HEK293 (cell line): ENCODE data around the gene CACNA2D3.

Experiments
- CTCF ChIA-PET: fragments of 350-600 bp; formaldehyde crosslinking; extraction: SDS; loops from one replicate; lab custom pipeline; 2021; ENCODE audit warnings: antibody characterized with exemption; lab: Yijun Ruan, JAX
- POLR2A ChIA-PET: fragments of 300-600 bp; formaldehyde crosslinking; extraction: SDS; loops from one replicate; lab custom pipeline; 2020; ENCODE audit warnings: antibody characterized with exemption, inconsistent platforms; lab: Yijun Ruan, JAX
- H3K27ac ChIP-seq: fragments of 200-500 bp; sonication (Bioruptor generic); 2 replicates; pipeline ENCODE4 v1.5.1; 2014; ENCODE audit warnings: low read depth, low read length, control low read depth, inconsistent platforms; ENCODE audit errors: extremely low read depth
- H3K36me3 ChIP-seq, 2 experiments: fragments of 200-500 bp in 1 of 2; sonication (Bioruptor generic) in 1 of 2; 1 replicate in 1 of 2; 2 replicates in 1 of 2; pipeline ENCODE4 v1.5.1; 2014 to 2017; ENCODE audit warnings: inconsistent platforms in 2 of 2, low read length in 2 of 2; ENCODE audit not compliant: control insufficient read depth in 2 of 2, insufficient read depth in 1 of 2
- H3K4me1 ChIP-seq: fragments of 200-500 bp; sonication (Bioruptor generic); 2 replicates; pipeline ENCODE4 v1.5.1; 2014; ENCODE audit warnings: mild to moderate bottlenecking, low read length, inconsistent platforms; ENCODE audit not compliant: control insufficient read depth, insufficient read depth
- H3K4me3 ChIP-seq: 2 replicates; pipeline ENCODE4 v1.5.1; 2011; ENCODE audit warnings: low read depth, mild to moderate bottlenecking, control low read depth, low read length, moderate library complexity
- H3K9me3 ChIP-seq: fragments of 200-500 bp; sonication (Bioruptor generic); 2 replicates; pipeline ENCODE4 v1.5.1; 2014; ENCODE audit warnings: low read depth, low read length, inconsistent platforms; ENCODE audit not compliant: control insufficient read depth, insufficient read depth
- HOXC10 ChIP-seq: sonication (generic); formaldehyde crosslinking; IDR thresholded peaks from 2 replicates; pipeline ENCODE4 v1.8.1; 2023; ENCODE audit warnings: mild to moderate bottlenecking, missing genetic modification reagents
- KLF1 ChIP-seq: fragments of 450-650 bp; formaldehyde crosslinking; IDR thresholded peaks from 2 replicates; pipeline ENCODE4 v1.5.1; 2016; ENCODE audit warnings: missing biosample characterization, missing genetic modification characterization
- ZBTB20 ChIP-seq: fragments of 450-650 bp; formaldehyde crosslinking; IDR thresholded peaks from 2 replicates; pipeline ENCODE4 v1.5.1; 2016; ENCODE audit warnings: missing biosample characterization, missing genetic modification characterization
- ZBTB21 ChIP-seq: fragments of 450-650 bp; formaldehyde crosslinking; IDR thresholded peaks from 2 replicates; pipeline ENCODE4 v1.5.1; 2017; ENCODE audit warnings: missing biosample characterization, missing genetic modification characterization
- ZFP3 ChIP-seq: fragments of 450-650 bp; formaldehyde crosslinking; IDR thresholded peaks from 2 replicates; pipeline ENCODE4 v1.5.1; 2016; ENCODE audit warnings: low read depth, missing biosample characterization, missing genetic modification characterization
- ZFP69B ChIP-seq: fragments of 450-650 bp; formaldehyde crosslinking; IDR thresholded peaks from 2 replicates; pipeline ENCODE4 v1.5.1; 2016; ENCODE audit warnings: missing biosample characterization, missing genetic modification characterization
- ZNF157 ChIP-seq: fragments of 450-650 bp; formaldehyde crosslinking; IDR thresholded peaks from 2 replicates; pipeline ENCODE4 v1.5.1; 2016; ENCODE audit warnings: missing biosample characterization, missing genetic modification characterization
- ZNF211 ChIP-seq: fragments of 450-650 bp; formaldehyde crosslinking; IDR thresholded peaks from 2 replicates; pipeline ENCODE4 v1.5.1; 2016; ENCODE audit warnings: low read depth, missing biosample characterization, missing genetic modification characterization
- ZNF37A ChIP-seq: fragments of 450-650 bp; IDR thresholded peaks from 2 replicates; pipeline ENCODE4 v1.5.1; 2018; ENCODE audit warnings: missing biosample characterization, missing genetic modification characterization
- ZNF423 ChIP-seq: fragments of 450-650 bp; formaldehyde crosslinking; IDR thresholded peaks from 2 replicates; pipeline ENCODE4 v1.5.1; 2016; ENCODE audit warnings: missing biosample characterization, missing genetic modification characterization
- ZNF544 ChIP-seq: fragments of 450-650 bp; formaldehyde crosslinking; IDR thresholded peaks from 2 replicates; pipeline ENCODE4 v1.5.0; 2017; ENCODE audit warnings: missing biosample characterization, missing genetic modification characterization
- ZNF621 ChIP-seq: fragments of 450-650 bp; formaldehyde crosslinking; IDR thresholded peaks from 2 replicates; pipeline ENCODE4 v1.5.1; 2017; ENCODE audit warnings: missing biosample characterization, missing genetic modification characterization
- ZNF623 ChIP-seq: fragments of 450-650 bp; formaldehyde crosslinking; IDR thresholded peaks from 2 replicates; pipeline ENCODE4 v1.5.1; 2016; ENCODE audit warnings: missing biosample characterization, missing genetic modification characterization
- ZNF624 ChIP-seq: fragments of 450-650 bp; formaldehyde crosslinking; IDR thresholded peaks from 2 replicates; pipeline ENCODE4 v1.5.1; 2017; ENCODE audit warnings: missing biosample characterization, missing genetic modification characterization
- ZNF629 ChIP-seq: fragments of 450-650 bp; formaldehyde crosslinking; IDR thresholded peaks from 2 replicates; pipeline ENCODE4 v1.5.1; 2017; ENCODE audit warnings: missing biosample characterization, missing genetic modification characterization
- ZNF768 ChIP-seq: fragments of 450-650 bp; formaldehyde crosslinking; IDR thresholded peaks from 2 replicates; pipeline ENCODE4 v1.5.1; 2018; ENCODE audit warnings: missing biosample characterization, mild to moderate bottlenecking, missing genetic modification characterization
- TF ChIP-seq, protein P1 (sequence below): fragments of 450-650 bp; formaldehyde crosslinking; IDR thresholded peaks from 2 replicates; pipeline ENCODE4 v1.5.1; 2016; ENCODE audit warnings: missing biosample characterization, missing genetic modification characterization
- TF ChIP-seq, protein P2 (sequence below): fragments of 450-650 bp; formaldehyde crosslinking; IDR thresholded peaks from 2 replicates; pipeline ENCODE4 v1.5.1; 2016; ENCODE audit warnings: missing biosample characterization, missing genetic modification characterization
- TF ChIP-seq, protein P3 (sequence below): fragments of 450-650 bp; formaldehyde crosslinking; IDR thresholded peaks from 2 replicates; pipeline ENCODE4 v1.5.1; 2016; ENCODE audit warnings: missing biosample characterization, missing genetic modification characterization
- TF ChIP-seq, protein P4 (sequence below): fragments of 450-650 bp; formaldehyde crosslinking; IDR thresholded peaks from 2 replicates; pipeline ENCODE4 v1.5.1; 2016; ENCODE audit warnings: missing biosample characterization, missing genetic modification characterization
- TF ChIP-seq, protein P5 (sequence below): fragments of 450-650 bp; formaldehyde crosslinking; IDR thresholded peaks from 2 replicates; pipeline ENCODE4 v1.5.1; 2016; ENCODE audit warnings: missing biosample characterization, missing genetic modification characterization
- TF ChIP-seq, protein P6 (sequence below): sonication (generic); formaldehyde crosslinking; IDR thresholded peaks from 2 replicates; pipeline ENCODE4 v1.8.1; 2022; ENCODE audit warnings: mild to moderate bottlenecking, moderate library complexity, missing genetic modification reagents
- TF ChIP-seq, protein P7 (sequence below): fragments of 450-650 bp; formaldehyde crosslinking; IDR thresholded peaks from 2 replicates; pipeline ENCODE4 v1.5.1; 2016; ENCODE audit warnings: missing biosample characterization, missing genetic modification characterization

The CACNA2D3 gene

DNA sequence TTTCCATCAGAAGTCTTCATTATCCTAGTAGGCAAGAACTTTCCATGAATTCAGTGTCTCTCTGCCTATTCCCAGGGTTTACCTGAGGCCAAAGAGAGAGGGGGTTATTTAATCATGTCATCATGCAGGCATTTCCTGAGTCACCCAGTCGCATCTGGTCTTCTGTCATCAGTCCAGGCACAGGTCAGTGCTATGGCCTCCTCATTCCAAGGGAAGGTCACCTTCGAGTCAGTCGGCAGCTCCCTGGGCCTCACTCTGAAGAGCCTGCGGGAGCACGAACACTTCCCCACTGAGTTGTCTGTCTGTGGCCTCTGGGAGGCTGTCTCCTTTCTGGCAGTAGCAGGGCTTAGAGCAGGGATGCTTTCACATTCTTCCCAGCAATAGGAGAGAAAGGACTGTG is 831.7 kb downstream of the CACNA2D3 start:
- H3K36me3 ChIP-seq = no peaks in the 10 kb centered on the region
- H3K4me1 ChIP-seq = no peaks in the 10 kb centered on the region
- POLR2A ChIA-PET = no interaction called here
- CTCF ChIA-PET = interaction anchor here (0.6 kb wide), 1 partner anchor 697 kb away, joined by 4 read pairs; no protein-coding TSS in a partner anchor
- H3K4me3 ChIP-seq = no peak overlapping the region
- no peaks in the 10 kb centered on the region for H3K9me3 ChIP-seq
- H3K27ac ChIP-seq = no peak overlapping the region
- TF ChIP-seq ZFP69B (tag by site-specific recombination) = no peak
- TF ChIP-seq ZNF157 = no peak
- TF ChIP-seq, protein P1, sequence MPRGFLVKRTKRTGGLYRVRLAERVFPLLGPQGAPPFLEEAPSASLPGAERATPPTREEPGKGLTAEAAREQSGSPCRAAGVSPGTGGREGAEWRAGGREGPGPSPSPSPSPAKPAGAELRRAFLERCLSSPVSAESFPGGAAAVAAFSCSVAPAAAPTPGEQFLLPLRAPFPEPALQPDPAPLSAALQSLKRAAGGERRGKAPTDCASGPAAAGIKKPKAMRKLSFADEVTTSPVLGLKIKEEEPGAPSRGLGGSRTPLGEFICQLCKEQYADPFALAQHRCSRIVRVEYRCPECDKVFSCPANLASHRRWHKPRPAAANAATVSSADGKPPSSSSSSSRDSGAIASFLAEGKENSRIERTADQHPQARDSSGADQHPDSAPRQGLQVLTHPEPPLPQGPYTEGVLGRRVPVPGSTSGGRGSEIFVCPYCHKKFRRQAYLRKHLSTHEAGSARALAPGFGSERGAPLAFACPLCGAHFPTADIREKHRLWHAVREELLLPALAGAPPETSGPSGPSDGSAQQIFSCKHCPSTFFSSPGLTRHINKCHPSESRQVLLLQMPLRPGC (tag by site-specific recombination) = no peak
- TF ChIP-seq, protein P2, sequence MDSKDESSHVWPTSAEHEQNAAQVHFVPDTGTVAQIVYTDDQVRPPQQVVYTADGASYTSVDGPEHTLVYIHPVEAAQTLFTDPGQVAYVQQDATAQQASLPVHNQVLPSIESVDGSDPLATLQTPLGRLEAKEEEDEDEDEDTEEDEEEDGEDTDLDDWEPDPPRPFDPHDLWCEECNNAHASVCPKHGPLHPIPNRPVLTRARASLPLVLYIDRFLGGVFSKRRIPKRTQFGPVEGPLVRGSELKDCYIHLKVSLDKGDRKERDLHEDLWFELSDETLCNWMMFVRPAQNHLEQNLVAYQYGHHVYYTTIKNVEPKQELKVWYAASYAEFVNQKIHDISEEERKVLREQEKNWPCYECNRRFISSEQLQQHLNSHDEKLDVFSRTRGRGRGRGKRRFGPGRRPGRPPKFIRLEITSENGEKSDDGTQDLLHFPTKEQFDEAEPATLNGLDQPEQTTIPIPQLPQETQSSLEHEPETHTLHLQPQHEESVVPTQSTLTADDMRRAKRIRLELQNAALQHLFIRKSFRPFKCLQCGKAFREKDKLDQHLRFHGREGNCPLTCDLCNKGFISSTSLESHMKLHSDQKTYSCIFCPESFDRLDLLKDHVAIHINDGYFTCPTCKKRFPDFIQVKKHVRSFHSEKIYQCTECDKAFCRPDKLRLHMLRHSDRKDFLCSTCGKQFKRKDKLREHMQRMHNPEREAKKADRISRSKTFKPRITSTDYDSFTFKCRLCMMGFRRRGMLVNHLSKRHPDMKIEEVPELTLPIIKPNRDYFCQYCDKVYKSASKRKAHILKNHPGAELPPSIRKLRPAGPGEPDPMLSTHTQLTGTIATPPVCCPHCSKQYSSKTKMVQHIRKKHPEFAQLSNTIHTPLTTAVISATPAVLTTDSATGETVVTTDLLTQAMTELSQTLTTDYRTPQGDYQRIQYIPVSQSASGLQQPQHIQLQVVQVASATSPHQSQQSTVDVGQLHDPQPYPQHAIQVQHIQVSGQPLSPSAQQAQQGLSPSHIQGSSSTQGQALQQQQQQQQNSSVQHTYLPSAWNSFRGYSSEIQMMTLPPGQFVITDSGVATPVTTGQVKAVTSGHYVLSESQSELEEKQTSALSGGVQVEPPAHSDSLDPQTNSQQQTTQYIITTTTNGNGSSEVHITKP (tag by site-specific recombination) = no peak
- TF ChIP-seq ZNF423 (tag by site-specific recombination) = no peak
- TF ChIP-seq, protein P3, sequence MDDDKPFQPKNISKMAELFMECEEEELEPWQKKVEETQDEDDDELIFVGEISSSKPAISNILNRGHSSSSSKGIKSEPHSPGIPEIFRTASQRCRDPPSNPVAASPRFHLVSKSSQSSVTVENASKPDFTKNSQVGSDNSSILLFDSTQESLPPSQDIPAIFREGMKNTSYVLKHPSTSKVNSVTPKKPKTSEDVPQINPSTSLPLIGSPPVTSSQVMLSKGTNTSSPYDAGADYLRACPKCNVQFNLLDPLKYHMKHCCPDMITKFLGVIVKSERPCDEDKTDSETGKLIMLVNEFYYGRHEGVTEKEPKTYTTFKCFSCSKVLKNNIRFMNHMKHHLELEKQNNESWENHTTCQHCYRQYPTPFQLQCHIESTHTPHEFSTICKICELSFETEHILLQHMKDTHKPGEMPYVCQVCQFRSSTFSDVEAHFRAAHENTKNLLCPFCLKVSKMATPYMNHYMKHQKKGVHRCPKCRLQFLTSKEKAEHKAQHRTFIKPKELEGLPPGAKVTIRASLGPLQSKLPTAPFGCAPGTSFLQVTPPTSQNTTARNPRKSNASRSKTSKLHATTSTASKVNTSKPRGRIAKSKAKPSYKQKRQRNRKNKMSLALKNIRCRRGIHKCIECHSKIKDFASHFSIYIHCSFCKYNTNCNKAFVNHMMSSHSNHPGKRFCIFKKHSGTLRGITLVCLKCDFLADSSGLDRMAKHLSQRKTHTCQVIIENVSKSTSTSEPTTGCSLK (tag by site-specific recombination) = no peak
- TF ChIP-seq, protein P4, sequence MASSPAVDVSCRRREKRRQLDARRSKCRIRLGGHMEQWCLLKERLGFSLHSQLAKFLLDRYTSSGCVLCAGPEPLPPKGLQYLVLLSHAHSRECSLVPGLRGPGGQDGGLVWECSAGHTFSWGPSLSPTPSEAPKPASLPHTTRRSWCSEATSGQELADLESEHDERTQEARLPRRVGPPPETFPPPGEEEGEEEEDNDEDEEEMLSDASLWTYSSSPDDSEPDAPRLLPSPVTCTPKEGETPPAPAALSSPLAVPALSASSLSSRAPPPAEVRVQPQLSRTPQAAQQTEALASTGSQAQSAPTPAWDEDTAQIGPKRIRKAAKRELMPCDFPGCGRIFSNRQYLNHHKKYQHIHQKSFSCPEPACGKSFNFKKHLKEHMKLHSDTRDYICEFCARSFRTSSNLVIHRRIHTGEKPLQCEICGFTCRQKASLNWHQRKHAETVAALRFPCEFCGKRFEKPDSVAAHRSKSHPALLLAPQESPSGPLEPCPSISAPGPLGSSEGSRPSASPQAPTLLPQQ (tag by site-specific recombination) = no peak
- no peak for TF ChIP-seq ZFP3 (tag by site-specific recombination)
- TF ChIP-seq ZNF37A (tag by site-specific recombination) = no peak
- TF ChIP-seq ZNF768 = no peak
- TF ChIP-seq ZNF629 = no peak

DNA sequence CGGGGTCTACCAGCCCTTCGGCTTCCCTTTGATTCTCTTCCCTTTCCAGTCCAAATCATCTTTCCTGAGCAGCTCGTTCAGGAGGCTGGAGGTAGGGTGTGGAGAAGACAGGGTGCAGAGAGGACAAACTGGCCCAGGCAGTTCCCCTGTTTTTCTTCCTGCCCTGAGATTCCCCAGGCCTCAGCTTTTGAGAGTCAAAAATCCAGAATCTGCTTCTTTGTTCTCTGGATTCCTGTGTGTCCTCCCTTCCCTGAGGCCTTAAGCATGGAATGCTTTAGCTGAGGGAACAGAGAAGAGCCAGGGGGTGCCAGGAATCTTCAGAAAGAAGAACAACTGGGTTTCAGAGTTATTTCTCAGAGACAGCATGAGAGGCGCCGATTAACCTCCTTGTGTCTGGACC is 832.2 kb downstream of the CACNA2D3 start:
- CTCF ChIA-PET = interaction anchor here (0.9 kb wide), 1 partner anchor 63 kb away, joined by 3 read pairs; no protein-coding TSS in a partner anchor
- Histone ChIP-seq H3K36me3 (no peaks in the 10 kb centered on the region), H3K27ac (no peak overlapping the region), H3K4me3 (no peak overlapping the region), H3K4me1 (no peaks in the 10 kb centered on the region), H3K9me3 (no peaks in the 10 kb centered on the region)
- POLR2A ChIA-PET = no interaction called here
- TF ChIP-seq ZNF623 (tag by site-specific recombination) (no peak), HOXC10 (CRISPR knock-in tag) (no peak), ZNF544 (tag by site-specific recombination) (no peak), ZBTB20 (no peak), KLF1 (tag by site-specific recombination) (no peak), ZNF624 (tag by site-specific recombination) (no peak), ZNF211 (tag by site-specific recombination) (no peak), ZBTB21 (tag by site-specific recombination) (no peak), ZNF621 (no peak)
- TF ChIP-seq, protein P5, sequence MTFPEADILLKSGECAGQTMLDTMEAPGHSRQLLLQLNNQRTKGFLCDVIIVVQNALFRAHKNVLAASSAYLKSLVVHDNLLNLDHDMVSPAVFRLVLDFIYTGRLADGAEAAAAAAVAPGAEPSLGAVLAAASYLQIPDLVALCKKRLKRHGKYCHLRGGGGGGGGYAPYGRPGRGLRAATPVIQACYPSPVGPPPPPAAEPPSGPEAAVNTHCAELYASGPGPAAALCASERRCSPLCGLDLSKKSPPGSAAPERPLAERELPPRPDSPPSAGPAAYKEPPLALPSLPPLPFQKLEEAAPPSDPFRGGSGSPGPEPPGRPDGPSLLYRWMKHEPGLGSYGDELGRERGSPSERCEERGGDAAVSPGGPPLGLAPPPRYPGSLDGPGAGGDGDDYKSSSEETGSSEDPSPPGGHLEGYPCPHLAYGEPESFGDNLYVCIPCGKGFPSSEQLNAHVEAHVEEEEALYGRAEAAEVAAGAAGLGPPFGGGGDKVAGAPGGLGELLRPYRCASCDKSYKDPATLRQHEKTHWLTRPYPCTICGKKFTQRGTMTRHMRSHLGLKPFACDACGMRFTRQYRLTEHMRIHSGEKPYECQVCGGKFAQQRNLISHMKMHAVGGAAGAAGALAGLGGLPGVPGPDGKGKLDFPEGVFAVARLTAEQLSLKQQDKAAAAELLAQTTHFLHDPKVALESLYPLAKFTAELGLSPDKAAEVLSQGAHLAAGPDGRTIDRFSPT (tag by site-specific recombination) = no peak
- TF ChIP-seq, protein P6, sequence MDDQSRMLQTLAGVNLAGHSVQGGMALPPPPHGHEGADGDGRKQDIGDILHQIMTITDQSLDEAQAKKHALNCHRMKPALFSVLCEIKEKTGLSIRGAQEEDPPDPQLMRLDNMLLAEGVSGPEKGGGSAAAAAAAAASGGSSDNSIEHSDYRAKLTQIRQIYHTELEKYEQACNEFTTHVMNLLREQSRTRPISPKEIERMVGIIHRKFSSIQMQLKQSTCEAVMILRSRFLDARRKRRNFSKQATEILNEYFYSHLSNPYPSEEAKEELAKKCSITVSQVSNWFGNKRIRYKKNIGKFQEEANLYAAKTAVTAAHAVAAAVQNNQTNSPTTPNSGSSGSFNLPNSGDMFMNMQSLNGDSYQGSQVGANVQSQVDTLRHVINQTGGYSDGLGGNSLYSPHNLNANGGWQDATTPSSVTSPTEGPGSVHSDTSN (CRISPR knock-in tag) = no peak
- TF ChIP-seq, protein P7, sequence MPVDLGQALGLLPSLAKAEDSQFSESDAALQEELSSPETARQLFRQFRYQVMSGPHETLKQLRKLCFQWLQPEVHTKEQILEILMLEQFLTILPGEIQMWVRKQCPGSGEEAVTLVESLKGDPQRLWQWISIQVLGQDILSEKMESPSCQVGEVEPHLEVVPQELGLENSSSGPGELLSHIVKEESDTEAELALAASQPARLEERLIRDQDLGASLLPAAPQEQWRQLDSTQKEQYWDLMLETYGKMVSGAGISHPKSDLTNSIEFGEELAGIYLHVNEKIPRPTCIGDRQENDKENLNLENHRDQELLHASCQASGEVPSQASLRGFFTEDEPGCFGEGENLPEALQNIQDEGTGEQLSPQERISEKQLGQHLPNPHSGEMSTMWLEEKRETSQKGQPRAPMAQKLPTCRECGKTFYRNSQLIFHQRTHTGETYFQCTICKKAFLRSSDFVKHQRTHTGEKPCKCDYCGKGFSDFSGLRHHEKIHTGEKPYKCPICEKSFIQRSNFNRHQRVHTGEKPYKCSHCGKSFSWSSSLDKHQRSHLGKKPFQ (tag by site-specific recombination) = no peak
